Measurements from ENCODE around the gene NKPD1. TPM values are rescaled to one million over a fixed set of nuclear protein-coding genes. Genes with fewer than 3 reads are reported as not detected.
A peak's percentile ranks its signal among the peaks of the same experiment; 100 is the strongest.

NKPD1 gene
- total RNA-seq, 2 donors from 2014 or later, result not detected

GRCh38 chr19:45118106-45118505 lies 42.7 kb downstream of the NKPD1 start:
- DNase-seq (no peak), ATAC-seq (peak; percentile 18)
- intact Hi-C loops (cut with DNase I), result no loop called here
- peaks cover 32% of the 10 kb centered on the region for H3K4me1 ChIP-seq
- H3K27me3 ChIP-seq, result no peaks in the 10 kb centered on the region
- H3K27ac ChIP-seq, result no peak overlapping the region
- H3K9me3 ChIP-seq, result no peaks in the 10 kb centered on the region
- WGBS, 2 donors, result 40 to 87% methylated on average over 1 to 5 of the region's 5 CpGs
- TF ChIP-seq CTCF (IDR thresholded peaks at IDR 0.05) (no peak), POLR2A (IDR thresholded peaks at IDR 0.05) (no peak)
- H3K36me3 ChIP-seq (replicated peaks in 1 of 2; ENCODE audit: insufficient read depth in 1 of 2, low read depth in 2 of 2), result no peaks in the 10 kb centered on the region
- no peak overlapping the region for H3K4me3 ChIP-seq

DNA sequence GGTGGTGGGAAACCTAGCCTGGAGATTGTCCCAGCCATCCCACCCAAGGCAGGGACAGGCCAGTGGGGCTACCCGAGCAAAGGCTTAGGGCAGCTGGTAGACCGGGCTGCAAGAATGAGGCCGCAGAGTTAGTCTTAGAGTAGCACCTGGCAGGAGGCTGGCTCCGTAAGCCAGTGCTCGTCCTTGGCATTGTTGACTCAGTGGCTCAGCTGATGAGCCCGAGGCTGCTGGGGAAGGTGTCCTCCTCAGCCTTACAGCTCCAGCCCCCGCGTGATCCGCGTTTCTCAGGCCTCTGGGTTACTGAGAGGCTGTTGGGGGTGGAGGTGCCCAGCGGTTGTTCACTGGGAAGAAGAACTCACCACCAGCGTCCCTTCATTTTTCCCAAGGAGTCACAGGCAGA lies 43.1 kb downstream of the NKPD1 start:
- no peaks in the 10 kb centered on the region for H3K36me3 ChIP-seq (replicated peaks in 1 of 2; ENCODE audit: insufficient read depth in 1 of 2, low read depth in 2 of 2)
- no peaks in the 10 kb centered on the region for H3K9me3 ChIP-seq
- H3K4me3 ChIP-seq, result no peak overlapping the region
- TF ChIP-seq POLR2A (IDR thresholded peaks at IDR 0.05) (no peak), CTCF (IDR thresholded peaks at IDR 0.05) (no peak)
- H3K27ac ChIP-seq, result no peak overlapping the region
- intact Hi-C loops (cut with DNase I), result no loop called here
- 30 to 35% methylated on average over 2 to 12 of the region's 12 CpGs for WGBS, 2 donors
- H3K27me3 ChIP-seq, result no peaks in the 10 kb centered on the region
- H3K4me1 ChIP-seq, result peaks cover 36% of the 10 kb centered on the region
- DNase-seq, result peak in 3 of 4 donors; percentile 28 to 40 (median 31)
- peak; percentile 41 for ATAC-seq

DNA sequence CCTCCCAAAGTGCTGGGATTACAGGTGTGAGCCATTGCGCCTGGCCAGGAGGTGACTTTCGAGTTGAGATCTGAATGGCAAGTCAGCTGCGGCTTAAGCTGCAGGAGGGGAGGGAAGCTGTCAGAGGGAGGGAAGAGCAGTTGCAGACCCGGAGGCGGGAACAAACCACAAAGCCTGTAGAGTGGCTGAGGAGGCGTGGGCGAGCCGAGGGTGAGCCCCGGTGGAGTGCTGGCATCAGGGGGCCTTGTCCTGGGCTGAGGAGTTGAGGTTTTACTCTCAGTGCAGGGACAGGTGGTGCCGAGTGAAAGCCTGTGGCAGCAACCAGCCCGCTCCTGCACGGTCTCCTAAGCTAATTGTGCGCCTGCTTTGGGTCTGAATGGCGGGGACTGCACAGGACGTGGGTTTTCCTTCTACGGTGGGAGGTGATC lies 43.6 kb downstream of the NKPD1 start:
- no peaks in the 10 kb centered on the region for H3K9me3 ChIP-seq
- no peak for ATAC-seq
- H3K27ac ChIP-seq, result no peak overlapping the region
- intact Hi-C loops (cut with DNase I), result no loop called here
- DNase-seq, result no peak
- WGBS, 2 donors, result 59 to 62% methylated on average over 10 to 16 of the region's 16 CpGs
- no peaks in the 10 kb centered on the region for H3K27me3 ChIP-seq
- H3K4me1 ChIP-seq, result peaks cover 41% of the 10 kb centered on the region
- TF ChIP-seq POLR2A (IDR thresholded peaks at IDR 0.05) (no peak), CTCF (IDR thresholded peaks at IDR 0.05) (no peak)
- H3K36me3 ChIP-seq (replicated peaks in 1 of 2; ENCODE audit: insufficient read depth in 1 of 2, low read depth in 2 of 2), result no peaks in the 10 kb centered on the region
- no peak overlapping the region for H3K4me3 ChIP-seq

DNA sequence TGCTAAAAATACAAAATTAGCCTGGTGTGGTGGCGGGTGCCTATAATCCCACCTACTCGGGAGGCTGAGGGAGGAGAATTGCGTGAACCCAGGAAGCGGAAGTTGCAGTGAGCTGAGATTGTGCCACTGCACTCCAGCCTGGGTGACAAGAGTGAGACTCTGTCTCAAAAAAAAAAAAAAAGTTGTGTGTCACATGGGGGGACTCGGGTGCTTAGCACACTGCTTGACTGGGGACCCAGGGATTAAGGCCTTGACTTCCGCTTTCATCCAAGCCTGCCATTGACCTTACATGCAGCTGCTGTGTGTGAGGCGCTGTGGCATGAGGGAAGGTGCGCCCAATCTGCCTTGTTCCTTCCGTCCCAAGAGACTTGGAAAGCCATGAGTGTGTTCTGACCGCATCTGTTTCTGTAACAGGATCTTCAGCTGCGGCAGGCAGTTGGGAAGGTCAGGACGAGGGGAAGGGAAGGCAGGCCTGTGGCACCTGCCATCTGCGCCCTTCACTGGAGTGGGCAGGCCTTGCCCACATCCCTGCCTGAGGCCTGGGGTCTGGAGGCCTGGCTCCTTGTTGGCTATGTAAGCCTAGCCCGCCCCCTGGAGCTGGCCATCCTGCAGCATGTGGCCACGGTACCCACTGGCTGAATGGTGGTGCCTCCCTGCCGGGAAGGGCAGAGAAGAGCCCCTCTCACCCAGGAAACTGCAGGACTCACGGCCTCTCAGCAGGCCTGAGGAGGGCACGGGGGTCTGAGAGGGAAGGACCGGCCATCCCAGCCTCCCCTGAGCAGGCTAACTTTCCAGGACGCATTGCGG lies 44.8 kb downstream of the NKPD1 start:
- H3K36me3 ChIP-seq (replicated peaks in 1 of 2; ENCODE audit: insufficient read depth in 1 of 2, low read depth in 2 of 2), result no peaks in the 10 kb centered on the region
- intact Hi-C loops (cut with DNase I), result no loop called here
- DNase-seq (no peak), ATAC-seq (no peak)
- 89 to 93% methylated on average over 15 to 20 of the region's 21 CpGs for WGBS, 2 donors
- peaks cover 42% of the 10 kb centered on the region for H3K4me1 ChIP-seq
- H3K4me3 ChIP-seq, result no peak overlapping the region
- no peaks in the 10 kb centered on the region for H3K9me3 ChIP-seq
- no peak overlapping the region for H3K27ac ChIP-seq
- no peaks in the 10 kb centered on the region for H3K27me3 ChIP-seq
- TF ChIP-seq CTCF (IDR thresholded peaks at IDR 0.05) (no peak), POLR2A (IDR thresholded peaks at IDR 0.05) (no peak)

GRCh38 chr19:45114116-45114515 lies 46.7 kb downstream of the NKPD1 start:
- intact Hi-C loops (cut with DNase I), result no loop called here
- Histone ChIP-seq H3K27me3 (no peaks in the 10 kb centered on the region), H3K27ac (no peak overlapping the region), H3K9me3 (no peaks in the 10 kb centered on the region), H3K36me3 (replicated peaks in 1 of 2; ENCODE audit: insufficient read depth in 1 of 2, low read depth in 2 of 2) (no peaks in the 10 kb centered on the region), H3K4me1 (peaks cover 42% of the 10 kb centered on the region), H3K4me3 (no peak overlapping the region)
- DNase-seq (no peak), ATAC-seq (no peak)
- 63 to 77% methylated on average over 1 to 4 of the region's 4 CpGs for WGBS, 2 donors
- TF ChIP-seq CTCF (IDR thresholded peaks at IDR 0.05), result no peak
- no peak for TF ChIP-seq POLR2A (IDR thresholded peaks at IDR 0.05)

All from body of pancreas (tissue), 4 donors.